Adipocyte (in vitro differentiated cells): ENCODE results near the gene SIMC1.

Experiments used
- DNase-seq: peaks from one replicate; pipeline ENCODE4 v3.0.0-alpha.2; 2015; ENCODE audit warnings: low read depth
- H3K27me3 ChIP-seq: replicated peaks from 2 replicates; pipeline ENCODE4 v1.7.0; 2013; ENCODE audit warnings: mild to moderate bottlenecking, low read length, moderate library complexity; ENCODE audit not compliant: control insufficient read depth, insufficient read depth
- H3K36me3 ChIP-seq: 2 replicates; pipeline ENCODE4 v1.7.0; 2013; ENCODE audit warnings: low read length, mild to moderate bottlenecking, moderate library complexity; ENCODE audit not compliant: control insufficient read depth, insufficient read depth, severe bottlenecking
- H3K4me1 ChIP-seq: 2 replicates; pipeline ENCODE4 v1.7.0; 2013; ENCODE audit warnings: mild to moderate bottlenecking, low read length, moderate library complexity; ENCODE audit not compliant: control insufficient read depth, insufficient read depth
- H3K4me3 ChIP-seq: 2 replicates; pipeline ENCODE4 v1.7.0; 2013; ENCODE audit warnings: mild to moderate bottlenecking, low read length, moderate library complexity
- H3K9ac ChIP-seq: 2 replicates; pipeline ENCODE4 v1.7.0; 2013; ENCODE audit warnings: mild to moderate bottlenecking, low read length, moderate library complexity
- H3K9me3 ChIP-seq: 2 replicates; pipeline ENCODE4 v1.7.0; 2013; ENCODE audit warnings: mild to moderate bottlenecking, low read length, moderate library complexity; ENCODE audit not compliant: control insufficient read depth

SIMC1 gene

GRCh38 chr5:176334031-176334770 is 96.0 kb downstream of the SIMC1 start:
- H3K9me3 ChIP-seq = peaks cover 4% of the 10 kb centered on the region
- H3K4me1 ChIP-seq = peaks cover 4% of the 10 kb centered on the region
- H3K9ac ChIP-seq = no peak overlapping the region
- H3K27me3 ChIP-seq = no peaks in the 10 kb centered on the region
- DNase-seq = no peak
- no peak overlapping the region for H3K4me3 ChIP-seq
- peaks cover 21% of the 10 kb centered on the region for H3K36me3 ChIP-seq

GRCh38 chr5:176337913-176338312 is 99.7 kb downstream of the SIMC1 start:
- DNase-seq = no peak
- H3K27me3 ChIP-seq = no peaks in the 10 kb centered on the region
- H3K36me3 ChIP-seq = peaks cover 25% of the 10 kb centered on the region
- H3K9ac ChIP-seq = no peak overlapping the region
- peaks cover 4% of the 10 kb centered on the region for H3K9me3 ChIP-seq
- H3K4me1 ChIP-seq = no peaks in the 10 kb centered on the region
- no peak overlapping the region for H3K4me3 ChIP-seq

- Histone ChIP-seq H3K9ac (no peak overlapping the region), H3K9me3 (peaks cover under 1% of the 10 kb centered on the region), H3K4me1 (no peaks in the 10 kb centered on the region), H3K4me3 (no peak overlapping the region), H3K36me3 (peaks cover 25% of the 10 kb centered on the region), H3K27me3 (no peaks in the 10 kb centered on the region)
- no peak for DNase-seq
Measured at GRCh38 chr5:176339304-176339703, 101.1 kb downstream of the SIMC1 start.

GRCh38 chr5:176341325-176342157 is 103.3 kb downstream of the SIMC1 start:
- no peak overlapping the region for H3K4me3 ChIP-seq
- no peaks in the 10 kb centered on the region for H3K27me3 ChIP-seq
- no peaks in the 10 kb centered on the region for H3K4me1 ChIP-seq
- DNase-seq = no peak
- no peaks in the 10 kb centered on the region for H3K9me3 ChIP-seq
- peaks cover 43% of the 10 kb centered on the region for H3K36me3 ChIP-seq
- H3K9ac ChIP-seq = no peak overlapping the region

GRCh38 chr5:176342158-176342483 is 103.9 kb downstream of the SIMC1 start:
- no peaks in the 10 kb centered on the region for H3K27me3 ChIP-seq
- no peaks in the 10 kb centered on the region for H3K9me3 ChIP-seq
- DNase-seq = no peak
- H3K9ac ChIP-seq = no peak overlapping the region
- peaks cover 43% of the 10 kb centered on the region for H3K36me3 ChIP-seq
- no peaks in the 10 kb centered on the region for H3K4me1 ChIP-seq
- H3K4me3 ChIP-seq = no peak overlapping the region

GRCh38 chr5:176342766-176343458 is 104.7 kb downstream of the SIMC1 start:
- H3K36me3 ChIP-seq = peaks cover 43% of the 10 kb centered on the region
- H3K9ac ChIP-seq = no peak overlapping the region
- H3K4me3 ChIP-seq = no peak overlapping the region
- H3K27me3 ChIP-seq = no peaks in the 10 kb centered on the region
- DNase-seq = peak; percentile 7
- no peaks in the 10 kb centered on the region for H3K9me3 ChIP-seq
- no peaks in the 10 kb centered on the region for H3K4me1 ChIP-seq

- H3K9ac ChIP-seq = no peak overlapping the region
- H3K36me3 ChIP-seq = peaks cover 89% of the 10 kb centered on the region
- no peaks in the 10 kb centered on the region for H3K4me1 ChIP-seq
- DNase-seq = no peak
- no peak overlapping the region for H3K4me3 ChIP-seq
- no peaks in the 10 kb centered on the region for H3K27me3 ChIP-seq
- no peaks in the 10 kb centered on the region for H3K9me3 ChIP-seq
Measured at GRCh38 chr5:176350416-176350815, 112.2 kb downstream of the SIMC1 start.

- Histone ChIP-seq H3K36me3 (peaks cover 81% of the 10 kb centered on the region), H3K9me3 (no peaks in the 10 kb centered on the region), H3K9ac (no peak overlapping the region), H3K4me1 (no peaks in the 10 kb centered on the region), H3K27me3 (no peaks in the 10 kb centered on the region), H3K4me3 (no peak overlapping the region)
- DNase-seq = no peak
Measured at GRCh38 chr5:176352116-176352878, 114.1 kb downstream of the SIMC1 start.

- Histone ChIP-seq H3K36me3 (peaks cover 74% of the 10 kb centered on the region), H3K27me3 (no peaks in the 10 kb centered on the region), H3K9me3 (no peaks in the 10 kb centered on the region), H3K4me3 (no peak overlapping the region), H3K4me1 (no peaks in the 10 kb centered on the region), H3K9ac (no peak overlapping the region)
- DNase-seq = no peak
Measured at GRCh38 chr5:176353533-176353932, 115.3 kb downstream of the SIMC1 start.

- Histone ChIP-seq H3K4me1 (peaks cover 5% of the 10 kb centered on the region), H3K36me3 (peaks cover 53% of the 10 kb centered on the region), H3K9me3 (no peaks in the 10 kb centered on the region), H3K9ac (no peak overlapping the region), H3K27me3 (no peaks in the 10 kb centered on the region), H3K4me3 (no peak overlapping the region)
- DNase-seq = no peak
Measured at GRCh38 chr5:176355400-176356178, 117.4 kb downstream of the SIMC1 start.
